Activated CD8-positive, alpha-beta memory T cell treated with anti-CD3 and anti-CD28 coated beads, Interleukin-2, amount 50 U/mL, for 24 hours (primary cell): ENCODE results near the gene THRB.

Source experiments
- DNase-seq: peaks from one replicate; pipeline ENCODE4 v3.0.0-alpha.2; 2020; ENCODE audit errors: extremely low read depth

THRB gene

GRCh38 chr3:24182756-24183155 is 311.9 kb downstream of the THRB start:
- DNase-seq = no peak

- DNase-seq = no peak
These were observed 313.4 kb downstream of the THRB start for GRCh38 chr3:24181256-24181655.

- no peak for DNase-seq
These were observed 314.0 kb downstream of the THRB start for GRCh38 chr3:24180616-24181015.

GRCh38 chr3:24177201-24177600 is 317.4 kb downstream of the THRB start:
- DNase-seq = no peak

- no peak for DNase-seq
These were observed 320.0 kb downstream of the THRB start for GRCh38 chr3:24174614-24175013.

- DNase-seq = no peak
These were observed 325.7 kb downstream of the THRB start for GRCh38 chr3:24168977-24169376.

GRCh38 chr3:24167429-24167828 is 327.2 kb downstream of the THRB start:
- DNase-seq = no peak

GRCh38 chr3:24166515-24166914 is 328.1 kb downstream of the THRB start:
- no peak for DNase-seq

GRCh38 chr3:24165603-24165982 is 329.1 kb downstream of the THRB start:
- DNase-seq = no peak

GRCh38 chr3:24164967-24165602 is 329.6 kb downstream of the THRB start:
- DNase-seq = no peak

GRCh38 chr3:24162929-24163328 is 331.7 kb downstream of the THRB start:
- no peak for DNase-seq

- DNase-seq = no peak
These were observed 332.8 kb downstream of the THRB start for GRCh38 chr3:24161841-24162240.

GRCh38 chr3:24160424-24161095 is 334.1 kb downstream of the THRB start:
- no peak for DNase-seq

GRCh38 chr3:24158761-24159454 is 335.7 kb downstream of the THRB start:
- no peak for DNase-seq

GRCh38 chr3:24157106-24157505 is 337.5 kb downstream of the THRB start:
- no peak for DNase-seq

- DNase-seq = no peak
These were observed 338.2 kb downstream of the THRB start for GRCh38 chr3:24156466-24156865.

- no peak for DNase-seq
These were observed 339.4 kb downstream of the THRB start for GRCh38 chr3:24155276-24155675.

- no peak for DNase-seq
These were observed 339.9 kb downstream of the THRB start for GRCh38 chr3:24154781-24155180.

- no peak for DNase-seq
These were observed 340.5 kb downstream of the THRB start for GRCh38 chr3:24154013-24154695.

GRCh38 chr3:24151594-24151993 is 343.1 kb downstream of the THRB start:
- DNase-seq = no peak

- no peak for DNase-seq
These were observed 345.6 kb downstream of the THRB start for GRCh38 chr3:24149032-24149431.

- no peak for DNase-seq
These were observed 348.4 kb downstream of the THRB start for GRCh38 chr3:24145981-24146822.
